ENCODE measurements around the gene LLGL2.
"Not testable (repeated sequence)": the region's sequence is repeated elsewhere in the genome, so short reads cannot be mapped to it uniquely, and the experiment has no call there.

LLGL2 gene, protein sequence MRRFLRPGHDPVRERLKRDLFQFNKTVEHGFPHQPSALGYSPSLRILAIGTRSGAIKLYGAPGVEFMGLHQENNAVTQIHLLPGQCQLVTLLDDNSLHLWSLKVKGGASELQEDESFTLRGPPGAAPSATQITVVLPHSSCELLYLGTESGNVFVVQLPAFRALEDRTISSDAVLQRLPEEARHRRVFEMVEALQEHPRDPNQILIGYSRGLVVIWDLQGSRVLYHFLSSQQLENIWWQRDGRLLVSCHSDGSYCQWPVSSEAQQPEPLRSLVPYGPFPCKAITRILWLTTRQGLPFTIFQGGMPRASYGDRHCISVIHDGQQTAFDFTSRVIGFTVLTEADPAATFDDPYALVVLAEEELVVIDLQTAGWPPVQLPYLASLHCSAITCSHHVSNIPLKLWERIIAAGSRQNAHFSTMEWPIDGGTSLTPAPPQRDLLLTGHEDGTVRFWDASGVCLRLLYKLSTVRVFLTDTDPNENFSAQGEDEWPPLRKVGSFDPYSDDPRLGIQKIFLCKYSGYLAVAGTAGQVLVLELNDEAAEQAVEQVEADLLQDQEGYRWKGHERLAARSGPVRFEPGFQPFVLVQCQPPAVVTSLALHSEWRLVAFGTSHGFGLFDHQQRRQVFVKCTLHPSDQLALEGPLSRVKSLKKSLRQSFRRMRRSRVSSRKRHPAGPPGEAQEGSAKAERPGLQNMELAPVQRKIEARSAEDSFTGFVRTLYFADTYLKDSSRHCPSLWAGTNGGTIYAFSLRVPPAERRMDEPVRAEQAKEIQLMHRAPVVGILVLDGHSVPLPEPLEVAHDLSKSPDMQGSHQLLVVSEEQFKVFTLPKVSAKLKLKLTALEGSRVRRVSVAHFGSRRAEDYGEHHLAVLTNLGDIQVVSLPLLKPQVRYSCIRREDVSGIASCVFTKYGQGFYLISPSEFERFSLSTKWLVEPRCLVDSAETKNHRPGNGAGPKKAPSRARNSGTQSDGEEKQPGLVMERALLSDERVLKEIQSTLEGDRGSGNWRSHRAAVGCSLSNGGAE

DNA sequence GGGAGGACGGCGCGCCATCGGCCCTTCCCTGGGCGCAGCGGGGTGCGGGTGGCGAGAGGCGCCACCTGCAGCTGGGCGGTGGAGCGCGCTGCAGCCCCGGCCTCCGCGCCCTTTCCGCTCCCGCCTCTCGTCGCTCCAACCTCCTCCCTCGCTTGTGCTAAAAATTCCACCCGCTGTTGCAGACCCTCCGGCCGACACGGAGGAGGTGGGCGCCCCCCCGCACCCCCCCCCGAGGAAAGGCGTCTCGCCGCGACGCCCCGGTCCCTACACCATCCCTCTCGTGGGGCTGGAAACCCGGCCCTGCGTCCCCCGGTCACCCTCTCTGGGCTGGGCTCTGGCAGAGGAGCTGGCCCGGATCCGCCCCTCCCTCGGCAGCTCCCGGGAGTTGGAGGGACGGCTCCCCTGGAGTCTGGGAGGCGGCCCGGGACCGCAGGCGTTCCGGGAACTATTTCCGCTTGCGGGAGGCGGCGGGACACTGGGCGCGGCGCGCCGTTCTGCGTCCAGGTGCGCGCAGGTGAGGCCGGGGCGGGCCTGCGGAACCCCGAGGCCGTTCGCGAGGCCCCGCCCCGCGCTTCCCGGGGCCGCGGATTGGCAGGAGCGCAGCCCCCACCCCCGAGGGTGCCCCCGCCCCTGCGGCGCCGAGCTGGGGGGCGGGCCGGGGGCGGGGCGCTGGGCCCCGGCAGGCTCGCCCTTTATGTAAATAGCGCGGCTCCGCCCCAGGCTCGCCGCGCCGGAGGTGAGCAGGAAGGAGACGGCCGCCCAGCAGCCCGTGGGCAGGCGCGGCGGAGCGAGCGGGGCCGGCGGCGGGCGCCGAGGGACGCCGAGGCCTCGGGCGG lies at the start of gene LLGL2:
TSS of gene LLGL2 (plus strand) at position 728 of the 836 bp plus-strand sequence. CDS start 17,730 bp downstream, outside the sequence.
- peak; percentile 74 for DNase-seq

DNA sequence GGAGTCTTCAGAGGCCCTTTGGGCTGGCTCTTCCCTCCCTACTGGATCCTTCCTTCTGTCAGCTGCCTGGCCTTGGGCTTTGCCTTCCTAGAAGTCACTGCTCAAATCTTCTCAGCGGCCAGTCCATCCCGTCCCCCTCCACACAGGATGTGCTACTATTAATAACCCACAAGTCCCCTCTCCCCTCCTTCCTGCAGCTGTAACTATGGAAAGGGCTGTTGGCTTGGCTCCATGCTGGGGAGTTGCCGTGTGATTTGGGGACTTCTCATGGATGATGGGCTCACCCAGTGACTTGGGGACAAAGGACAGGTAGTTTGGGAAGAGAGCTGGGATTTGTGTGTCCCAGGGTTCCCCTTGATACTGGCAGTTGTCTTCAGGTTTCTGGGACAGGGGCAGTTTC lies 49.6 kb upstream of the LLGL2 start:
- no peak for DNase-seq

DNA sequence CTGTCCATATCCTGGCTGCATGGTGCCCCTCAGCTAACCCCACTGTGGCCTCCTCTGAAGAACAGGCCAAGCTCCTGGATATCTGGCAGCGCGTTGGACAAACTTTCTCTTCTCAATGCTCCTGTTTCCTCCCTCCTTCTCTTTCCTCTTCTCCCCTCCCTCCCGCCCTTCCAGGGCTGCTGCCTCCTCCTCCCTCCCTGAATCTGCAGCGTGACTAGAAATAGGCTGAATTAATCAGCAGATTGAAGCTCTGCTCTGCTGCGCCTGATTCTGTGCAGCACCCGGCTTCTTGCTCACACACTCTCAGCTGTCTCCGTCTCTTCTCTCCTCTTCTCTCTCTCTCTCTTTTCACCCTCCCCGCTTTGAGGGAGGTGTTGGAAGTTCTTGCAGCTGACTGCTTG lies 49.2 kb upstream of the LLGL2 start:
- no peak for DNase-seq

DNA sequence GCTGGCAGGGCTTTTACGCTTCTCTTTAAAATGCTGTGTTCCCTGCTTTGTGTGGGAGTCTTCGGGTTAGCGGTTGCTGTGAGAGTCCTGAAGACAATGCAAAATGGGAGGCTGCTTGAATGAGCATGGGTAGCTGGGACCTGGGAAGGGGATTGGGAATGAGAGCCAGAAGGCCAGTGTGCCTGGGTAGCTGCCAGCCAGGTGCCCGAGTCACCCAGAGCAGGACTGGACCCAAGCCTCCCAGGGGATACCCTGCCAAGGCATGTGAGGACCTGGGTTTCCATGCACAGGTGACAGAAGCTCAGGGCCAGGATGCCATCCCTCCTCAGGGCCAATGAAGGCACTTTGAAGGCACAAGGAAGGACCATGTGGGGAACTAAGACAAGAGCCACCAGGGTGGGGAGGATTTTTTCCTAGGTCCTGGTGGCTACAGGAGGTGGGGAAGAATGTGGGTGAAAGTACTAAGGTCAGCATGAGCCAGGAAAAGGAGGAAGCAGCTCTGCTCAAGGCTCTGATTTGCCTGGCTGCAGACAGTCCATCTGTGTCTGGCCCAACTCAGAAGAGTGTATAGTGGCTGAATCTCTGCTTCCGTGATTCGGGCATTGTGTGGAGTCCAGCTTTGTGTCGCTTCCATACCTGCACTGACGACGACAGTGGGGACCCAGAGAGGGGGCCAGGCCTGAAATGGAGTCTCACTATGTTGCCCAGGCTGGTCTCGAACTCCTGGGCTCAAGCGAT lies 48.6 kb upstream of the LLGL2 start:
- no peak for DNase-seq

DNA sequence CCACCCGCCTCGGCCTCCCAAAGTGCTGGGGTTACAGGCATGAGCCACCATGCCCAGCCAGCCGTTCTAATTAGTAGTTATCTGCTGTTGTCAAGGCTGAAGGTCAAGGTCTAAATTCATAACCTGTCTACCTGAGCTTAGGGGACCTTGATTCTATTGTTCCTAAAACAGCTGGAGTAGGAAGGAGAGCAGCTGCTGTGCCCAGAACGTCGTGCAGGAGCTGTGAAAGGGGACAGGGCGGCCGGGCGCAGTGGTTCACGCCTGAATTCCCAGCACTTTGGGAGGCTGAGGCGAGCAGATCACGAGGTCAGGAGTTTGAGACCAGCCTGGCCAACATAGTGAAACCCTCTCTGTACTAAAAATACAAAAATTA lies 48.0 kb upstream of the LLGL2 start:
- DNase-seq, result not testable (repeated sequence)

DNA sequence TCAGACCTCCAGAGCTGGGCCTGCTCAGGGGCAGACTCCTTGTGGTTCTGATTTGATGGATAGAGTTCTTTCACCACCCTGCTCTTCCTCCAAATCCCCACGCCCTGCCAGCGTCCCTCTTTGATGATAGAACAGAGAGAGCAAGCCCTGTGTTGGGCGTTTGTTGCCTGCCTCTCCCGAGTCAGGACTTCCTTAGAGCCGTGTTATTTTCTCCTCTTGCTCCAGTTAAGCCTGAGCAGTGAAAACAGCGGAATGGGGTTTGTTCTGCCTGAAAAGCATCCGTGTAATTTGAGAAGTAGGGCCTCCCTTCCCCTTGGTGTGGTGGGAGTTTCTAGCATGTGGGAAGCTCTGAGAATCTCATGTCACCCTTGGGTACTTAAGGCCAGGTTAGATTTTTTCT lies 47.0 kb upstream of the LLGL2 start:
- DNase-seq, result no peak

DNA sequence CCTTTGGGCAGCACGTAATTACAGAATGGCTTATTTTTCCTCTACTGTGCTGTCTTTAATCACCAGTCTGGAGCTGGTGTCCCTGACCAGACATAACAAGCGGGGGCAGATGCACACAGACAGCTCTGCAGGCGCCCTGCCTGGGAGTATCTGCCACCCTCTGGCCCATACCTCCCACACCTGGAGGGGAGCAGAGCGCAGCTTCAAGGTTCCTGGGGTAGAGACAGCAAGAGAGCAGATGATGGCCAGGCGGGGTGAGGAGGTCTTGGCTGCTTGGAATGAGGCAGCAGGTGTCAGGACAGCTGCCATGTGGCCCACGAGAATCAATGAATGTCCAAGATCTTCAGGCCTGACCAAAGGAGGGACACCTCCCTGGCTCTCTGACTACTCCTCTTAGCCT lies 45.2 kb upstream of the LLGL2 start:
- no peak for DNase-seq

DNA sequence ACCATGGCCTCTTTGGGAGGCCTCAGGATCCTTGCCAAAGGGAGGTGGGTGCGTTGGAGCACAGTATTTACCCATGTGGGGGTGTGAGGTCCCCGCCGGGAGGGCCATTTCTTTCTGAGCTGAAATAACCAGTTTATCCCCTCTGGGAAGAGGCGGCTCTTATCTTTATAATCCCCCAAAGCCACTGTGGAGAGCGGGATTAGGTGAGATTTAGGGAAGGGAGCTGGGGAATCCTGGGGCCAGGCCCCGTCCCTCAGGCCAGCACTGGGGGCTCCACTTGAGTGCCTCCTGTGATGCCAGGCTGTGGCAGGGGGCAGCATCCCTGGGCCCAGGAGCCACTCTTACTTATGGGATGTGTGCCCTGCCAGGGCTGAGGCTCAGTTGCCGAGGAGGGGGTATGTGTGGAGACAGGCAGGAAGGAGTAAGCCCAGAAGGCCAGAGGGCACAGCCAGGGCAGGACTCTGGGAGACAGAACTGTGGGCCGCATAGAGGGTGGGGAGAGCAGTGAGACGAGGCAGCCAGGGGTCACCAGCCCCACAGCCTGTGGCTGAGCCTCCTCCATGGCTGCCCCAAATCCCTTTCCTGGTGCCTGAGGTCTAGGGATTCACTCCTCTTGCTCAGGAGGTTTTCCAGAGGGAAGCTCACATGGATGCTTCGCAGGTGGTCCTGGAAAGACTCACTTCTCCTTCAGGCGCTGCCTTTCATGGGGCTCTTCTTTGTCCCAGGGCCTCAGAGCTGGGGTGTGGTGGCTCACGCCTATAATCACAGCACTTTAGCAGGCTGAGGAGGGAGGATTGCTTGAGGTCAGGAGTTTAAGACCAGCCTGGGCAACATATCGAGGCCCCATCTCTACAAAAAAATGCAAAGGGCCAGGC lies 44.1 kb upstream of the LLGL2 start:
- DNase-seq, result no peak

DNA sequence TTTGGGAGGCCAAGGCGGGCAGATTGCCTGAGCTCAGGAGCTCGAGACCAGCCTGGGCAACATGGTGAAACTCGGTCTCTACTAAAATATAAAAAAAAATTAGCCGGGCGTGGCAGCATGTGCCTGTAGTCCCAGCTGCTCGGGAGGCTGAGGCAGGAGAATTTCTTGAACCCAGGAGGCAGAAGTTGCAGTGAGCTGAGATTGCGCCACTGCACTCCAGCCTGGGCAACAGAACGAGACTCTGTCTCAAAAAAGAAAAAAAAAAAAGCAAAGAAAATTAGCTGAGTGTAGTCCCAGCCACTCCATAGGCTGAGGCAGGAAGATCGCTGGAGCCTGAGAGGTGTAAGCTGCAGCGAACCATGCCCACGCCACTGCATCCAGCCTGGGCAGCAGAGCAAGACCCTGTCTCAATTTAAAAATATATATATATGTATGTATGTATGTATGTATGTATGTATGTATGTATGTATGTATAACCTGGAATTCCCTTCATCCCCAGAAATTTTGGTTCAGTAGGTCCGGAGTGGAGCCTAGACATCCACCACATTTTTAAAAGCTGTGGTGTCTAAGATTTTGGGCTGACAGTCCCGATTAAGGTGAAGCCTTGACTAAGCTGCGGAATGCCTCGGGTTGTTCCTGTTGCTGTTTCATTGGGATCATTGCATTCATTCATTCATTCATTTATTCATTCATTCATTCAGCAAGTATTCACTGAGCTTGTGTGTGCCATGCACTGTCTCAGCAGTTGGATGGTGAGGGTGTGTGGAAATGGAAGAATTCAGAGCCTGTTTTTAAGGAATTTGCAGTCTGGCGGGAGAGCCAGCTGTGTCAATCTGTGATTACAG lies 43.2 kb upstream of the LLGL2 start:
- DNase-seq, result no peak

DNA sequence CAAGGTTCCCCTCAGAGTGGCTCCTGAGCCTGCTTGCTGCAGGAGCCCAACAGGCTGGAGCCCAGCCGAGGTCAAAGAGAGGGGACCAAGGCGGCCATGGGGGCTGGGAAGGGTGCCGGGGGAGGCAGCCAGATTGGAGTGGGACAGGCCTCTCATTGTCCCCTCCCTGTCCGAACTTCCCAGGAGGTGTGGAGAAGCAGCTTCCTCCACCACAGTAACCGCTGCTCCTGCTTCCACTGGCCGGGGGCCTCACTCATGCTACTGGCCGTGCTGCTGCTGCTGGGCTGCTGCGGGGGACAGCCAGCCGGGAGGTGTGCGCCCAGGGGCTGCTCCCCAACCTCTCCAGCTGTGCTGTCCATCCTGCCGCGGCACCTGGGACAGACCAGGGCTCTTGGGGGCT lies 39.8 kb upstream of the LLGL2 start:
- DNase-seq, result no peak

DNA sequence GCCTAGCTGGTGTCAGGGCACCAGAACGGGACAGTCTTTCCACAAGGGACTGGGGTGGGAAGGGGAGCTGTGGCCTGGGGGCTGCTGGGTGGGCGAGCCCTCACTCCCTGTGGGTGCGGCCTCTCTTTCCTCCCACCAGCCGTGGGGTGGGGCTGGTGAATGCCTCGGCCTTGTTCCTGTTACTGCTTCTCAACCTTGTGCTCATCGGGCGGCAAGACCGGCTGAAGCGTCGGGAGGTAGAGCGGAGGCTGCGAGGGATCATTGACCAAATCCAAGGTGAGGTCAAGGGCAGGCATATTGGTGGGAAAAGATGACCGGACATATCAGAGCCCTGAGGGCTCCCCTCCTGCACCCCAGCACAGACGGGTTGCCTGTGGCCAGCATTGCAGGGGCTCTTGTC lies 39.3 kb upstream of the LLGL2 start:
- no peak for DNase-seq

DNA sequence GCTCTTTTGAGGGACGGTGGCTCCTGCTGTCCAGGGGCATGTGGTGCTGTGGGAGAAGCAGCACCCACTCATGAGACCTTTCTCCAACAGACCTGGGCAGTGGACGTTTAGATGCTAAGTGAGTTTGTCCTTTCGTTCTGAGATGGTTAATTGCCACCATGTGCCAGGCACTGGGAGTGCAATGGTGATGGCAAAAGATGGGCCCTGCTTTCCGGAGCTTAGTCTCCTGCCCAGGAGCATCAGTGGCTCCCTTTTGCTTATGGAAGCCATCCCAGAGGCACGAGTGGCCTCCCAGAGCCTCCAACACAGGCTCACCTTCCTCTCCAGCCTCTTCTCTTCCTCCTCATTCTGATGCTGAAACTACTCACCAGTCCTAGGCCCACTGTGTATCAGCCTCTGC lies 38.5 kb upstream of the LLGL2 start:
- no peak for DNase-seq

DNA sequence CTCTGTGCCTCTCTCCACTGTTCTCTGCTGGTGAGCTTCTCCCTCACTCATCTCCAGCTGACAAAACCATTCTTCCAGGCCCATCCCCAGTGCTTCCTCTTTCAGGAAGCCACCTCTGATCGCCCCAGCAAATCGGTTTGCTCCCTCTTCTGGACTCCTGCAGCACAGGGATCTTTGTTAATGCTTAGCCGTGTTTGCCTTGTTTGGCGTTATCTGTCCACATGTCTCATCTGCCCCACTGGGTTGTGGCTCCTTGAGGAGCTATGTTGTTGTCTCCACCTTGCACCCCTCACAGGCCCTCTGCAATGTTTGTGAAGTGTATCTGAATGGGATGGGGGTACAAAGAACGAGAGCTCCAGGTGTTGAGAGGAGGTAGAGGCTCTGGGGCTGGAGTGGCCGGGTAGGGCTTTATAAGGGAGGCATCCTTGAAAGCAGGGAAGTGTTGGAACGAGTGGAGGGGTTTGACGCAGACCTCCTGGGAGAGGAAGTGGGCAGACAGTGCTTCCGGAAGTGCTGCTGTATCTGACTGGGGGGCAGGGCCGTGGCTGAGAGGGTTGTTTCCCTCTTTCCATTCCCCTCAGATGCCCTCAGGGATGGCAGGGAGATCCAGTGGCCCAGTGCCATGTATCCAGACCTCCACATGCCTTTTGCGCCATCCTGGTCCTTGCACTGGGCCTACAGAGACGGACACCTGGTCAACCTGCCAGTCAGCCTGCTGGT lies 38.0 kb upstream of the LLGL2 start:
- DNase-seq, result peak; percentile 22

DNA sequence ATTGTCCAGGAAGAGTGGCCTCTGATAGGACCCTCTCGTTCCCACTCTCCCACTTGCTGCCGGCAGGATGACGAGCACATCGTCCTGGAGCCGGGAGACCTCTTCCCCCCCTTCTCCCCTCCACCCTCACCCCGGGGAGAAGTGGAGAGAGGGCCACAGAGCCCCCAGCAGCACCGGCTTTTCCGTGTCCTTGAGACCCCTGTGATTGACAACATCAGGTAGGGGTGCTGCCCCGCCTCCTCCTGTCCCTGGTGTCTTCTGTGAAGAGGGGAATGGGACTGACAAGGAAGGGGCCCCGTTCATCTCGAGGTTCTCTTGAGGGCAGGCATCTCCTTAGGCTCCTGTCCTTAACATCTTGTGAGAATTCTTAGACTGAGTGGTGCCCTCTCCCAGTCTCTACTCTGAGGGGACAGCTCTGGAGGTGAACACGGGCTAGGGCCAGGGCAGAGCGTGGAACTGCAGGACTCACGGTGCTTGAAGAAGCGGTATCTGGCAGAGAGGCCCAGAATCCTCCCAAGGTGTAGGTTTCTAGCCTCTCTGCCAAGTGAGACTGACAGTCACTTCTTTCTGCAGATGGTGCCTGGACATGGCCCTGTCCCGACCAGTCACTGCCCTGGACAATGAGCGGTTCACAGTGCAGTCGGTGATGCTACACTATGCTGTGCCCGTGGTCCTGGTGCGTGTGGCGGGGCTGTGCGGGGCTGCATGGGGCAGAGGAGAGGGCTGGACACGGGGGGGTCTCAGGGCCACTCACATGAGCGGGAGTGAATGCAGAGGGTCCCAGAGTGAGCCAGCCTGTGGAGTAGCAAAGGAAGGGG lies 36.6 kb upstream of the LLGL2 start:
- no peak for DNase-seq

DNA sequence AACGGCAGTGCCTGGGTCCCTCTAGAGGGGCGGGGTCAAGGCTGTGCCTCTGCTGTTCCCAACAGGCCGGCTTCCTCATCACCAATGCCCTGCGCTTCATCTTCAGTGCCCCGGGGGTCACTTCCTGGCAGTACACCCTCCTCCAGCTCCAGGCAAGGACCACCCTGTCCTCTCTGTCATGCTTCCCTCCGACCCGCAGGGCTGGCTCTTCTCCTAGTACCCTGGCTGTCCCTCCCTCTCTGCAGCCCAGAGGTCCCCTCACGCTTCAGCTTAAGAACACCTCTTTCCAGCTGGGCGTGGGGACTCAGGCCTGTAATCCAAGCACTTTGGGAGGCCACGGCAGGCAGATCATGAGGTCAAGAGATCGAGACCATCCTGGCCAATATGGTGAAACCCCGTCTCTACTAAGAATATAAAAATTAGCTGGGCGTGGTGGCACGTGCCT lies 36.0 kb upstream of the LLGL2 start:
- DNase-seq, result no peak

DNA sequence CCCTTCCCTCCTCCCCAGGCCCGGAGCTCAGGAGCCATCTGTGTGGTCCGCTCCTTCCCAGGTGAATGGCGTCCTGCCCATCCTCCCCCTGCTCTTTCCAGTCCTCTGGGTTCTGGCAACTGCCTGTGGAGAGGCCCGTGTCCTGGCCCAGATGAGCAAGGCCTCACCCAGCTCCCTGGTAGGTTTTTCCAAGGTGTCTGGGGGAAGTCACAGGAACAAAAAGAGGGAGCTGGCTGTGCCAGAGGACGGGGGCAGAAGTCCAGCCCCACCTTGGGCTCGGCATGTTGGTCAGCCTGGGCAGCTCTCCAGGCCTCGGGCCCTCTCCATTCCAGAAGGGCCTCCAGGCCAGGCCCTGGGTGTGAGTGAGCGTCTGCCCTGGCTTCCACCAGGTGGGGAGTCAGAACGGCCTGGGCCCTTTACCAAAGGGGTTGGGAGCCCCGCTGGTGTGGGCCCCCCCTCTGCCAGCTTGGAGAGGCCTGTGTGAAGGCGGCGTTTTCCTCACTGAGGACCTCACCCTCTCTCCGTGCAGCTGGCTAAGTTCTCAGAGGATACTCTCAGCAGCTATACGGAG lies 35.2 kb upstream of the LLGL2 start:
- no peak for DNase-seq

DNA sequence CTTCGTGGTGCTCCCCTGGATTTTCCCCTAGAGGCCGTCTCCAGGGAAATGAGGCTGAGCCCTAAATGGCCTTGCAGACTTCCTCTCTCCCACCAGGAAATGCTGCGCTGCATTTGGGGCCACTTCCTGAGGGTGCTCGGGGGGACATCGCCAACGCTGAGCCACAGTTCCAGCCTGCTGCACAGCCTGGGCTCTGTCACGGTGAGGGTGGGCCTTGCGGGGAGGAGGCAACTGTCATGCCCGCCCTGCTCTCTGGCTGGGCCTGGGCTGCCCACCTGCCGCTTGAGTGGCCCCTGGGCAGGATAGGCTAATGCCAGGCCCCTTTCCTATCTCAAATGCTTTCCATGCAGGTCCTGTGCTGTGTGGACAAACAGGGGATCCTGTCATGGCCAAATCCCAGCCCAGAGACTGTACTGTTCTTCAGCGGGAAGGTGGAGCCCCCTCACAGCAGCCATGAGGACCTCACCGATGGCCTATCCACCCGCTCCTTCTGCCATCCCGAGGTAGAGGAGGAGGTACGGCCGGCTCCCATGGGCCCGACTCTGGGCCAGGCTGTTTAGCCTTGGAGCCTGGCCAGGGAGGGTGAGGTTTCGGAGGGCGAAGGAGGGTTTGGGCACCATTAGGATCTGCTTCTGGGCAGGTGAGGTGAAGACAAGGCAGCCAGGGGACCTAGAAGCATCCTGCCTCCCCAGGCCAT lies 34.4 kb upstream of the LLGL2 start:
- DNase-seq, result no peak

Data from stimulated activated CD4-positive, alpha-beta T cell treated with anti-CD3 and anti-CD28 coated beads, Interleukin-1b, Interleukin-23, amount 100 ng/mL, for 48 hours (primary cell).